GM06990 (cell line): ENCODE data around the gene ITGB6.
"Not testable (repeated sequence)": the region's sequence is repeated elsewhere in the genome, so short reads cannot be mapped to it uniquely, and the experiment has no call there.

Experiments used
- DNase-seq: peaks from one replicate; pipeline ENCODE4 v3.0.0-alpha.2; 2011; ENCODE audit not compliant: insufficient read length; ENCODE audit errors: extremely low read depth
- H3K27me3 ChIP-seq: replicated peaks from 2 replicates; pipeline ENCODE4 v1.6.0; 2011; ENCODE audit warnings: low read length; ENCODE audit not compliant: control insufficient read depth, insufficient read depth
- H3K36me3 ChIP-seq: 2 replicates; pipeline ENCODE4 v1.5.1; 2011; ENCODE audit warnings: low read length; ENCODE audit not compliant: control insufficient read depth, insufficient read depth
- H3K4me3 ChIP-seq: replicated peaks from 2 replicates; pipeline ENCODE4 v1.5.1; 2011; ENCODE audit warnings: low read depth, mild to moderate bottlenecking, control low read depth, low read length
- CTCF ChIP-seq: IDR thresholded peaks from 2 replicates; pipeline ENCODE4 v1.5.1; 2011; ENCODE audit warnings: low read length, control low read depth, mild to moderate bottlenecking, inconsistent platforms; ENCODE audit not compliant: insufficient read depth, poor library complexity, severe bottlenecking

Gene ITGB6

DNA sequence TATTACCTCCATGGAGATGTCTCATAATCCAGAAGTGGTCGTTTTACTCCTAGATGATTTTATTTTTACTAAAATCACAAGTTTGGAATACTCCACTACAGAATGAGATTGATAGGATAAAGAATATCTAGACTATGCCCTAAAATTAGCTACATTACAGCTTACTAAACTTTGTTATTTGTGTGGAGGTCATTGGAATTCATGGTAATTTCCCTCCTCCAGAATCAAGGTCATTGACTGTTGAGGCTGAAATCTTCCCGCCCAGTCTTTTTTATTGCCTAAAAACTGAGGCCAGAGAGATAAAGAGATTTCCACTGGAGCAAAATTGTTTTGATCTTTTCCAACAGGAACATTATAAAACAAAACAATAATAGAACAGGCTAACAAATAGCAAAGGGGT is 35.0 kb downstream of the ITGB6 start:
- no peak for DNase-seq
- Histone ChIP-seq H3K27me3 (no peaks in the 10 kb centered on the region; the same call in none of the 2 replicates), H3K36me3 (no peaks in the 10 kb centered on the region), H3K4me3 (no peak overlapping the region)
- no peak for TF ChIP-seq CTCF

DNA sequence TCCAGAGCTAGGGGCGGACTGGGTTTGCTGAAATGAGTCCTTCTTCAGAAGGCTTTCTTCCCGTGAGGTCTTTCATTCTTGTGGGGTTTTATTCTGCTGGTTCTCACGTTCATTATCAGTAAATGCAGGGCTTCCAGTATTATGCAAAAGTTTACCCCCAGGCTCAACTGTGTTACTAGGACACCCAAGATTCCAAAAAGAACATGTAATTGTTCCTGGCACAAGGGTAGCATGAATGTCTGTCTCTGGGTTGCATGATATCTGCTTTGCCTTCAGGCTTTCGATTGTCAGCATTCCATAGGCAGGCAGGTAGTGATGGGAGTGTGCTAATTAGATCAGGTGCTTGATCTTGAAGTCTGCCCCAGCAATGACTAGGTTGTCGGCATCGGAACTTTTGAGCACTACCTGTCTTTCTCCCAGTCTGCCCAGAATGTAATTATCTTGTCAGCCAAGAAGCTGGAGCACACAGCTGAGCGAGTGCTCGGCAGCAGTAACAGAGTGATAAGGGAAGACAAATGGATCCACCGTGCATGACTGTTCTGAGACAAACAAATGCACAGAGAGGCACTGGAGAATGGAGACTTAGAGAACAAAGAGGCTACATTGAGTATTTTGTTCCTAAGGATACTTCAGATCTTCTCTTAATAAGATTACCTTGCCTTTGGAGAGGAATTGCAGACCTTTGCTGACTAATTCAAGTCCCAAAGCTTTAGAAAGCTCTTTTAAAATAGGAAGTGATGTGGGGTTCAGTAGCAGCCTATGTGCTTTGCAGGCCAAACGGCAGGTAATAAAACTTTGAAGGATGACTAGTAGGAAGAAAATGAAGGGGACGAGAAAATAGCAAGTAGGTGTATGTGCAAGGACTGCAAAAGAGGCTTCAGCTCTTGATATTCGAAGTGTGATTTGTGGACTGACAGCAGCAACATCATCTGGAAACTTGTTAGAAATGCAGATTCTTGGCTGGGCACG is 41.9 kb downstream of the ITGB6 start:
- TF ChIP-seq CTCF: no peak
- DNase-seq: no peak
- H3K36me3 ChIP-seq: no peaks in the 10 kb centered on the region
- H3K4me3 ChIP-seq: no peak overlapping the region
- H3K27me3 ChIP-seq: no peaks in the 10 kb centered on the region; the same call in 1 of the 2 replicates

DNA sequence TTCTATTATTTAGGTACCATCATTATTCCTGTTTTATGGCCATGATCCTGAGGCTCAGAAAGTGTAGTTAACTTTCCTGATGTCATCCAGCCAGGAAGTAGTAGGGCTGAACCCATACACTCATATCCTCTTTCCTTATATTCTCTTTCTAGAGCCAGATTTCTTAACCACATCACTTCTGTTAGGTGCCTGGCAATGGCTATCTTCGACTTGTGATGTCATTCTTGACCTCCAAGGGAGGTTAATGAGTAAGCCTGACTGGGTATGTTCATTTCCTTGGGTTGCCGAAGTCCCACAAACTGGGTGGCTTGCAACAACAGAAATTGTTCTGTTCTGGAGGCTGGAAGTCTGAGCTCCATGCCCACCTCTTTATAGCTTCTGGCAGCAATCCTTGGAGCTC is 43.4 kb downstream of the ITGB6 start:
- no peak for TF ChIP-seq CTCF
- H3K27me3 ChIP-seq: no peaks in the 10 kb centered on the region
- no peak overlapping the region for H3K4me3 ChIP-seq
- H3K36me3 ChIP-seq: no peaks in the 10 kb centered on the region
- DNase-seq: no peak

- no peak for DNase-seq
- no peaks in the 10 kb centered on the region for H3K36me3 ChIP-seq
- no peaks in the 10 kb centered on the region for H3K27me3 ChIP-seq
- no peak for TF ChIP-seq CTCF
- no peak overlapping the region for H3K4me3 ChIP-seq
These were observed 44.0 kb downstream of the ITGB6 start for GRCh38 chr2:160156100-160156499.

DNA sequence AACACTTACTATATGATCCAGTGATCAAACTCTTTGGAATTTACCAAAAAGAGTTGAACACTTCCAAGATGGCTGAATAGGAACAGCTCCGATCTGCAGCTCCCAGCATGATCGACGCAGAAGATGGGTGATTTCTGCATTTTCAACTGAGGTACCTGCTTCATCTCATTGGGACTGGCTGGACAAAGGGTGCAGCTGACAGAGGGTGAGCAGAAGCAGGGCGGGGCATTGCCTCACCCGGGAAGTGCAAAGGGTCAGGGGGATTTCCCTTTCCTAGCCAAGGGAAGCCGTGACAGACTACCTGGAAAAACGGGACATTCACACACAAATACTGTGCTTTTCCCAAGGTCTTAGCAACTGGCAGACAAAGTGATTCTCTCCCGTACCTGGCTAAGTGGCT is 51.7 kb downstream of the ITGB6 start:
- H3K4me3 ChIP-seq, DNase-seq, H3K27me3 ChIP-seq, H3K36me3 ChIP-seq: not testable (repeated sequence)

- TF ChIP-seq CTCF: no peak
- no peak for DNase-seq
- Histone ChIP-seq H3K36me3 (no peaks in the 10 kb centered on the region), H3K4me3 (no peak overlapping the region), H3K27me3 (no peaks in the 10 kb centered on the region; the same call in 1 of the 2 replicates)
These were observed 54.6 kb downstream of the ITGB6 start for GRCh38 chr2:160145471-160145870.
